ENCODE measurements around the gene OBI1. TPM values are rescaled to one million over a fixed set of nuclear protein-coding genes. Genes with fewer than 3 reads are reported as not detected.

Gene OBI1
- polyA plus RNA-seq, 1 experiment, result 4.2 TPM

- POLR2A ChIA-PET, result no interaction called here
- peaks cover 67% of the 10 kb centered on the region for H3K27me3 ChIP-seq (ENCODE audit: control insufficient read depth, insufficient read depth, low read length)
- no peaks in the 10 kb centered on the region for H3K36me3 ChIP-seq (ENCODE audit: control insufficient read depth, insufficient read depth, low read length)
- no peak overlapping the region for H3K4me3 ChIP-seq (ENCODE audit: low read depth, low read length)
- DNase-seq (ENCODE audit: low read depth), result no peak
- no peak for TF ChIP-seq CTCF (IDR thresholded peaks at IDR 0.05; ENCODE audit: insufficient read depth, low read depth, low read length)
- CTCF ChIA-PET, result interaction anchor here (1.7 kb wide), 1 partner anchor 13 kb away, joined by 3 read pairs; no protein-coding TSS in a partner anchor
Measured at GRCh38 chr13:78599645-78600279, 59.2 kb downstream of the OBI1 start.

- H3K36me3 ChIP-seq (ENCODE audit: control insufficient read depth, insufficient read depth, low read length), result no peaks in the 10 kb centered on the region
- H3K4me3 ChIP-seq (ENCODE audit: low read depth, low read length), result no peak overlapping the region
- H3K27me3 ChIP-seq (ENCODE audit: control insufficient read depth, insufficient read depth, low read length), result peaks cover 71% of the 10 kb centered on the region
- ChIA-PET CTCF (interaction anchor here (1.7 kb wide), 1 partner anchor 12 kb away, joined by 3 read pairs; no protein-coding TSS in a partner anchor), POLR2A (no interaction called here)
- TF ChIP-seq CTCF (IDR thresholded peaks at IDR 0.05; ENCODE audit: insufficient read depth, low read depth, low read length), result no peak
- DNase-seq (ENCODE audit: low read depth), result no peak
Measured at GRCh38 chr13:78598966-78599644, 59.9 kb downstream of the OBI1 start.

GRCh38 chr13:78598116-78598781 lies 60.7 kb downstream of the OBI1 start:
- ChIA-PET CTCF (no interaction called here), POLR2A (no interaction called here)
- no peak for DNase-seq (ENCODE audit: low read depth)
- Histone ChIP-seq H3K27me3 (ENCODE audit: control insufficient read depth, insufficient read depth, low read length) (peaks cover 73% of the 10 kb centered on the region), H3K4me3 (ENCODE audit: low read depth, low read length) (no peak overlapping the region), H3K36me3 (ENCODE audit: control insufficient read depth, insufficient read depth, low read length) (no peaks in the 10 kb centered on the region)
- no peak for TF ChIP-seq CTCF (IDR thresholded peaks at IDR 0.05; ENCODE audit: insufficient read depth, low read depth, low read length)

GRCh38 chr13:78597602-78597932 lies 61.4 kb downstream of the OBI1 start:
- no peak overlapping the region for H3K4me3 ChIP-seq (ENCODE audit: low read depth, low read length)
- POLR2A ChIA-PET, result no interaction called here
- no peak for DNase-seq (ENCODE audit: low read depth)
- no peak for TF ChIP-seq CTCF (IDR thresholded peaks at IDR 0.05; ENCODE audit: insufficient read depth, low read depth, low read length)
- H3K36me3 ChIP-seq (ENCODE audit: control insufficient read depth, insufficient read depth, low read length), result no peaks in the 10 kb centered on the region
- CTCF ChIA-PET, result no interaction called here
- H3K27me3 ChIP-seq (ENCODE audit: control insufficient read depth, insufficient read depth, low read length), result peaks cover 73% of the 10 kb centered on the region
